Neural cell (in vitro differentiated cells): ENCODE data around the gene CGB7.
"Not testable (repeated sequence)": the region's sequence is repeated elsewhere in the genome, so short reads cannot be mapped to it uniquely, and the experiment has no call there.

Source experiments
- CTCF ChIP-seq: fragments of 450-650 bp; IDR thresholded peaks from 2 replicates; pipeline ENCODE4 v1.5.1; 2014; ENCODE audit warnings: antibody characterized with exemption, mild to moderate bottlenecking, moderate library complexity; ENCODE audit not compliant: poor library complexity, severe bottlenecking
- EP300 ChIP-seq: fragments of 450-650 bp; conservative IDR thresholded peaks from 2 replicates; pipeline ENCODE4 v1.6.1; 2014; ENCODE audit warnings: antibody characterized with exemption, mild to moderate bottlenecking, moderate library complexity; ENCODE audit not compliant: poor library complexity, severe bottlenecking

DNA sequence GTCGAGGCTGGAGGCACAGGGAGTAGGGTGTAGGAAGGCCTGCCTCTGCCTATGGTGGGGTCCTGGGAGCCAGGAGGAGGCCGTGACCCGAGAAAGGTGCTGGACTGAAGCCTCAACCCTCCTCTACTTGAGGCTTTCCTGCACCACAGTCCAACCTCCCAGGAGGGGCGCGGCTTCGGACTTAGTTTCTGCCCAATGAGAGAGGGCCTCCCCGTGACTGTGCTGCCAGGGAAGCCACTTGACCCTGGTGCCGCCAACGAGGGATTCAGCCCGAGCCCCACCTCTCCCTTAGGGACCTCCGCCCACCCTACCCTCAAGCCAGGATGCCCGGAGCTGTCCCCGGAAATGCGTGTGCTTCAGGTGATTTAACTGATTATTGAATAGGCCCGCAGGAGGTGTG is 33.3 kb downstream of the CGB7 start, which contains the start of gene CGB3:
- TF ChIP-seq EP300, CTCF: not testable (repeated sequence)
